Tibial nerve (tissue), 4 donors: ENCODE data around the gene ADPRM. TPM values are rescaled to one million over a fixed set of nuclear protein-coding genes. Genes with fewer than 3 reads are reported as not detected.

ENCODE experiments used
- DNase-seq, 2 donors: peaks; one replicate each; pipeline ENCODE4 v3.0.0-alpha.2; 2019; ENCODE audit warnings: low spot score in 2 of 2
- H3K27ac ChIP-seq, 4 donors: fragments of 200-600 bp; sonication (generic) in 3 of 4; one replicate each; pipeline ENCODE4 v1.5.1; 2017 to 2019; ENCODE audit warnings: mild to moderate bottlenecking in 1 of 4
- H3K27me3 ChIP-seq, 2 donors: fragments of 200-600 bp; sonication (generic) in 1 of 2; one replicate each; pipeline versions ENCODE4 v1.5.1 to v1.6.0; 2017 to 2019
- H3K36me3 ChIP-seq, 3 donors: fragments of 200-600 bp; sonication (generic); one replicate each; pipeline ENCODE4 v1.5.1; 2018 to 2019
- H3K4me1 ChIP-seq, 4 donors: fragments of 200-600 bp; sonication (generic) in 3 of 4; one replicate each; pipeline ENCODE4 v1.5.1; 2017 to 2019
- H3K4me3 ChIP-seq, 4 donors: fragments of 200-600 bp; sonication (generic) in 3 of 4; one replicate each; pipeline ENCODE4 v1.5.1; 2017 to 2019; ENCODE audit warnings: mild to moderate bottlenecking in 1 of 4, moderate library complexity in 1 of 4
- H3K9me3 ChIP-seq, 4 donors: fragments of 200-600 bp; sonication (generic) in 3 of 4; one replicate each; pipeline ENCODE4 v1.5.1; 2017 to 2019
- CTCF ChIP-seq, 5 experiments: fragments of 200-600 bp in 3 of 5; fragments of 450-650 bp in 2 of 5; sonication (generic) in 3 of 5; IDR thresholded peaks; one replicate each; pipeline ENCODE4 v1.5.1; 2016 to 2019; ENCODE audit warnings: antibody characterized with exemption in 5 of 5, mild to moderate bottlenecking in 3 of 5, moderate library complexity in 2 of 5
- EP300 ChIP-seq, 2 donors: sonication (generic); formaldehyde crosslinking; IDR thresholded peaks; one replicate each; pipeline ENCODE4 v1.6.1; 2017; ENCODE audit warnings: antibody characterized with exemption in 2 of 2, mild to moderate bottlenecking in 1 of 2
- POLR2A ChIP-seq, 2 donors: fragments of 450-650 bp; IDR thresholded peaks; one replicate each; pipeline ENCODE4 v1.6.1; 2017; ENCODE audit warnings: antibody characterized with exemption in 2 of 2, mild to moderate bottlenecking in 2 of 2, moderate library complexity in 2 of 2
- WGBS, 2 donors: methylation state at CpG; one replicate each; pipeline ENCODE4 v1.1.5; 2018; 5-methylcytosine and 5-hydroxymethylcytosine counted together
- total RNA-seq, 4 donors: library from RNA; depleted of rRNA; stranded (reverse); fragments of >200 nt; gene quantifications; one replicate each; pipeline ENCODE4 v1.1.0, GENCODE V29; 2016

ADPRM gene
- total RNA-seq, 4 donors from 2014 or later: 9.4 to 17.7 (median 13.3) TPM

DNA sequence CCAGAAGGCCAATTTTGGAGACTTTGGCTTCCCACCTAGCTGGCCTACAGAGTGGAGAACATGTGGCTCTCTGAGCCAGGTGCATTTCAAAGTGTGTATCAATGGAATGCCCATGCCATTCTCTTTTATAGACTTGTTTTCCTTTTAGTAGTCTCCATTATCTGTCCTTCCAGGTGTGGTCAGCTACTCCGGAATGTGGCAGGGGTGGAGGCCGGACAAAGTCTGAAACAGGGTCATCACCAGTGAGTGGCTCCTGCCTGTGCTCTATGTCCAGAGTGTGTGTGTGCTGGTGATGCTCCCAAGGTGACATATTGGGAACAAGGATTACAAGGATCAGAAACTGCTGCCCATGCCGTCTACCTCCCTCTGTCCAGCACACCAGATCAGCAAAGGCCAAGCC lies 36.3 kb downstream of the ADPRM start:
- TF ChIP-seq CTCF (IDR thresholded peaks at IDR 0.05) (no peak), POLR2A (IDR thresholded peaks at IDR 0.05) (no peak), EP300 (IDR thresholded peaks at IDR 0.05) (no peak)
- H3K36me3 ChIP-seq: no peaks in the 10 kb centered on the region
- 85 to 91% methylated on average over 3 of the region's 3 CpGs for WGBS, 2 donors
- H3K4me3 ChIP-seq: no peak overlapping the region
- no peaks in the 10 kb centered on the region for H3K27me3 ChIP-seq
- no peaks in the 10 kb centered on the region for H3K9me3 ChIP-seq
- no peak for DNase-seq
- H3K27ac ChIP-seq: no peak overlapping the region
- peaks cover 0 to 33% (median 8%) of the 10 kb centered on the region in 4 donors for H3K4me1 ChIP-seq

DNA sequence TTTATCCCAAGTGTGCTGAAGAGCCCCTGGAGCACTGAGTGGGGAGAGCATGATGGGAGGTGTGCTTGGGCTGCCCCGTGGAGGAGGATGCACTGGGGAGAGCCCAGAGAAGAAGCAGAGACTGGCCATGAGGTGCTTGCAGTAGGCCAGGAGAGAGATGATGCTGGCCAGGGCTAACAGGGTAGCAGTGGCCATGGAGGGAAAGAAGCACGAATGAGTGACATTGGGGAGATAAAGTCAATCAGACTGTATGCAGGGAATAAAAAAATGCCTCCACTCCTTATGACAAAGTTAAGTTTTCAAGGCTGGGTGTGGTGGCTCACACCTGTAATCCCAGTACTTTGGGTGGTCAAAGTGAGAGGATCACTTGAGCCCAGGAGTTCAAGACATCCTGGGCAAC lies 37.9 kb downstream of the ADPRM start:
- Histone ChIP-seq H3K9me3 (no peaks in the 10 kb centered on the region), H3K4me1 (peaks cover 0 to 25% (median 4%) of the 10 kb centered on the region in 4 donors), H3K36me3 (no peaks in the 10 kb centered on the region), H3K27ac (no peak overlapping the region), H3K4me3 (no peak overlapping the region), H3K27me3 (no peaks in the 10 kb centered on the region)
- DNase-seq: no peak
- 69 to 75% methylated on average over 2 of the region's 2 CpGs for WGBS, 2 donors
- TF ChIP-seq POLR2A (IDR thresholded peaks at IDR 0.05): no peak
- TF ChIP-seq CTCF (IDR thresholded peaks at IDR 0.05): no peak
- no peak for TF ChIP-seq EP300 (IDR thresholded peaks at IDR 0.05)

GRCh38 chr17:10735821-10736220 lies 38.4 kb downstream of the ADPRM start:
- peaks cover 0 to 19% (median 3%) of the 10 kb centered on the region in 4 donors for H3K4me1 ChIP-seq
- no peaks in the 10 kb centered on the region for H3K9me3 ChIP-seq
- H3K4me3 ChIP-seq: no peak overlapping the region
- WGBS, 2 donors: 90 to 95% methylated on average over 4 of the region's 4 CpGs
- TF ChIP-seq CTCF (IDR thresholded peaks at IDR 0.05) (no peak), EP300 (IDR thresholded peaks at IDR 0.05) (no peak), POLR2A (IDR thresholded peaks at IDR 0.05) (no peak)
- DNase-seq: no peak
- H3K36me3 ChIP-seq: no peaks in the 10 kb centered on the region
- no peak overlapping the region for H3K27ac ChIP-seq
- no peaks in the 10 kb centered on the region for H3K27me3 ChIP-seq

DNA sequence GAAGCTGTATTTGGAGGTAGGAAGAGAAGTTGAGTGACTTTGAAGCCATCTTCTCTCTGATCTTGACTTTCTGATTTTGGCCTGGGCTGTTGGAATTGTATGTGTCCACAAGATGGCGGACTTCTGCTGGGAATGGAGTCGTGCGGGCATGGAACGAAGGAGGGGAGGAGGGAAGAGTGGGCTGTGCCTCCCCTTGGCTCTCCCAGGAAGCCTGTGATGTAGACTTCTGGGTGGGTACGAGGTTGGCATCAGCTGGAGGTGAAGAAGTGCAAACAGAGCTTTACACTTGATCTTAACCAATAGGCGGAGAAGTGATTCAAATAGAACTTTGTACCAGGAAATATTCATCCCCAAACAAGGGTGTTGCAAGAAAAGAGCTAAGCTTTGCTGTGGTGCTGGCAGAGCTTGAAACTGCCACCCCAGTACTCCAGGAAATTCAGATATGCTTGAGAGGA lies 39.8 kb downstream of the ADPRM start:
- Histone ChIP-seq H3K27ac (no peak overlapping the region), H3K9me3 (no peaks in the 10 kb centered on the region), H3K27me3 (no peaks in the 10 kb centered on the region), H3K4me3 (no peak overlapping the region), H3K4me1 (peaks cover 0 to 13% (median 0%) of the 10 kb centered on the region in 4 donors), H3K36me3 (no peaks in the 10 kb centered on the region)
- peak; percentile 26 to 77 for DNase-seq
- WGBS, 2 donors: 12 to 18% methylated on average over 6 of the region's 6 CpGs
- peak; percentile 62 to 82 (median 77) for TF ChIP-seq CTCF (IDR thresholded peaks at IDR 0.05)
- TF ChIP-seq EP300 (IDR thresholded peaks at IDR 0.05): peak in 1 of 2 donors; percentile 10
- no peak for TF ChIP-seq POLR2A (IDR thresholded peaks at IDR 0.05)

DNA sequence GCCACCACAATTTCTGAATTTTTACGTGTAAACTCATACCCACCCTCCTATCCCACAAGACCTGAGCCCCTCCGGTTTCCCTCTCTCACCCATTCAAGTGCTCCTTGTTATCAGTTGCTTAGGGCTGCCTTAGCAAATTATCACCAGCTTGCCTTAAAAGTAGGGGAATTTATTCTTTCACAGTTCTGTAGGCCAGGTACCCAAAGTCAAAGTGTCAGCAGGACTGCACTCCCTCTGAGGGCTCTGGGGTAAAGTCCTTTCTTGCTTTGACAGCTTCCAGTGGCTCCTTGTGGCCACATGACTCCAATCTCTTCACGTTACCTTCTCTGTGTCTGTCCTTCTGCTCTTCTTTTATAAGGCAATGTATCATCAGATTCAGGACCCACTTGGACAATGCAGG lies 40.3 kb downstream of the ADPRM start:
- H3K9me3 ChIP-seq: no peaks in the 10 kb centered on the region
- no peak overlapping the region for H3K27ac ChIP-seq
- no peak overlapping the region for H3K4me3 ChIP-seq
- WGBS, 2 donors: 87 to 88% methylated on average over 3 of the region's 3 CpGs
- no peak for TF ChIP-seq CTCF (IDR thresholded peaks at IDR 0.05)
- no peak for TF ChIP-seq EP300 (IDR thresholded peaks at IDR 0.05)
- TF ChIP-seq POLR2A (IDR thresholded peaks at IDR 0.05): no peak
- H3K36me3 ChIP-seq: no peaks in the 10 kb centered on the region
- H3K4me1 ChIP-seq: peaks cover 0 to 13% (median 0%) of the 10 kb centered on the region in 4 donors
- H3K27me3 ChIP-seq: no peaks in the 10 kb centered on the region
- DNase-seq: no peak
